Peyer's patch (tissue), 4 donors: Measurements from ENCODE around the gene AKAP13. TPM values are rescaled to one million over a fixed set of nuclear protein-coding genes. Genes with fewer than 3 reads are reported as not detected.

Experiments used
- DNase-seq, 3 donors: peaks; one replicate each; pipeline ENCODE4 v3.0.0-alpha.2; 2017 to 2019
- H3K27ac ChIP-seq, 4 donors: fragments of 200-600 bp; sonication (generic); one replicate each; pipeline ENCODE4 v1.5.1; 2016 to 2019
- H3K27me3 ChIP-seq, 2 donors: fragments of 200-600 bp; sonication (generic); one replicate each; pipeline ENCODE4 v1.5.1; 2019
- H3K36me3 ChIP-seq, 3 donors: fragments of 200-600 bp; sonication (generic); one replicate each; pipeline ENCODE4 v1.5.1; 2016 to 2019
- H3K4me1 ChIP-seq, 4 donors: fragments of 200-600 bp; sonication (generic); one replicate each; pipeline ENCODE4 v1.5.1; 2016 to 2019
- H3K4me3 ChIP-seq, 4 donors: fragments of 200-600 bp; sonication (generic); 1 replicate in 3 of 4; 2 replicates in 1 of 4; pipeline ENCODE4 v1.5.1; 2016 to 2019; ENCODE audit warnings: mild to moderate bottlenecking in 1 of 4
- H3K9me3 ChIP-seq, 4 donors: fragments of 200-600 bp; sonication (generic); one replicate each; pipeline ENCODE4 v1.5.1; 2016 to 2019; ENCODE audit warnings: mild to moderate bottlenecking in 1 of 4
- CTCF ChIP-seq, 6 experiments: fragments of 450-650 bp in 4 of 6; fragments of 200-600 bp in 2 of 6; sonication (generic) in 1 of 6; IDR thresholded peaks; one replicate each; pipeline ENCODE4 v1.5.1; 2017 to 2019; ENCODE audit warnings: antibody characterized with exemption in 6 of 6, mild to moderate bottlenecking in 3 of 6, moderate library complexity in 1 of 6
- POLR2A ChIP-seq, 2 donors: fragments of 450-650 bp; IDR thresholded peaks; one replicate each; pipeline ENCODE4 v1.5.1; 2017; ENCODE audit warnings: antibody characterized with exemption in 2 of 2, mild to moderate bottlenecking in 2 of 2, moderate library complexity in 2 of 2
- total RNA-seq, 4 donors: library from RNA; depleted of rRNA; stranded (reverse); fragments of >200 nt; gene quantifications; one replicate each; pipeline ENCODE4 v1.1.0, GENCODE V29; 2016

AKAP13 gene
- total RNA-seq, 4 donors from 2014 or later = 166 to 742 (median 242) TPM

GRCh38 chr15:85393210-85393609 lies 12.8 kb downstream of the AKAP13 start:
- no peak for DNase-seq
- H3K27me3 ChIP-seq = no peaks in the 10 kb centered on the region
- H3K27ac ChIP-seq = no peak overlapping the region
- peaks cover 0 to 24% (median 4%) of the 10 kb centered on the region in 4 donors for H3K4me1 ChIP-seq
- no peaks in the 10 kb centered on the region for H3K9me3 ChIP-seq
- no peak for TF ChIP-seq CTCF (IDR thresholded peaks at IDR 0.05)
- TF ChIP-seq POLR2A (IDR thresholded peaks at IDR 0.05) = no peak
- no peak overlapping the region for H3K4me3 ChIP-seq
- H3K36me3 ChIP-seq = no peaks in the 10 kb centered on the region

- DNase-seq = no peak
- Histone ChIP-seq H3K4me1 (peaks cover 0 to 24% (median 2%) of the 10 kb centered on the region in 4 donors), H3K27ac (peak overlapping the region in 1 of 4 donors; percentile 40)
Observed at GRCh38 chr15:85394554-85395333, 14.3 kb downstream of the AKAP13 start.

DNA sequence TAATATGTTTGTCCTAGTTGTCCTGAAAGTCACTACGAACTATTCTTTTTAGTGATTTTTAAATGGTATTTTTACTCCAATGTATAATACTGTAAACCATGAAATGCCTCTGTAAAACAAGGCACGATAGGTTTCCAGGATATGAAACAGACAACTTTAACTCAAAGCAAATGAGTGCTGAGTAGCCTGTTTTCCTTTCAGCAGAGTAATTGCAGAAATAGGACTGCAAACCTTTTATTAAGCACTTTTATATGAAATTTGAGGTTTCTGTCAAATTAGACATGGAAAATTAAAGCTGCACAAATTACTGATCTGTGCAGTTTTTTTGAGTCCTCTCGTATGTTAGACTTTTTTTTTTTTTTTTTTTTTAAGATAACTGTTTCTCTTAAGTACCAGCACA lies 16.2 kb downstream of the AKAP13 start:
- TF ChIP-seq POLR2A (IDR thresholded peaks at IDR 0.05) (no peak), CTCF (IDR thresholded peaks at IDR 0.05) (no peak)
- H3K27ac ChIP-seq = no peak overlapping the region
- H3K36me3 ChIP-seq = no peaks in the 10 kb centered on the region
- H3K4me1 ChIP-seq = peaks cover 0 to 29% (median 2%) of the 10 kb centered on the region in 4 donors
- no peak for DNase-seq
- no peaks in the 10 kb centered on the region for H3K9me3 ChIP-seq
- no peak overlapping the region for H3K4me3 ChIP-seq
- no peaks in the 10 kb centered on the region for H3K27me3 ChIP-seq

More at GRCh38 chr15:85394554-85395333, 14.3 kb downstream of the AKAP13 start:
- Histone ChIP-seq H3K36me3 (no peaks in the 10 kb centered on the region), H3K27me3 (no peaks in the 10 kb centered on the region), H3K9me3 (no peaks in the 10 kb centered on the region), H3K4me3 (no peak overlapping the region)
- no peak for TF ChIP-seq POLR2A (IDR thresholded peaks at IDR 0.05)
- TF ChIP-seq CTCF (IDR thresholded peaks at IDR 0.05) = no peak

DNA sequence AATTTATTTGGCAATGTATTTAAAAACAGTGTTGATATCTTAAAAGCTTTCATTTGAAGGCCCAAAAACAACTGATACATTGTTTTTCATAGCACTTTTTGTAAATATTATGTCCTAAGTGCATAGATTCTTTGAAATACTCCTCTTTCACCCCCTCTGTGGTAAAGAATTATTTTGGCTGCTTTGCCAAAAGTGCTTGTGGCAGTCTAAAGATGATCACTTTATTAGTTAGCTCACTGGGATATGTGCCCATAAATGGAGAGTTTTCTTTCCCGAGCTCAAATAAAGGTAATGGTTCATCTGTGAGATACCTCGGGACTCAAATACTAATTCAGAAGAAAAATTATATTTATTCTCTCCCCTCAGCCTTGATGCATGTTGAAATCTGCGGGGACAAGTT lies 16.7 kb downstream of the AKAP13 start:
- Histone ChIP-seq H3K9me3 (no peaks in the 10 kb centered on the region), H3K27ac (no peak overlapping the region)
- no peak for TF ChIP-seq CTCF (IDR thresholded peaks at IDR 0.05)
- TF ChIP-seq POLR2A (IDR thresholded peaks at IDR 0.05) = no peak

GRCh38 chr15:85397926-85398325 lies 17.5 kb downstream of the AKAP13 start:
- TF ChIP-seq CTCF (IDR thresholded peaks at IDR 0.05) = no peak
- TF ChIP-seq POLR2A (IDR thresholded peaks at IDR 0.05) = no peak

More for the DNA sequence above, 16.7 kb downstream of the AKAP13 start:
- Histone ChIP-seq H3K36me3 (no peaks in the 10 kb centered on the region), H3K27me3 (no peaks in the 10 kb centered on the region), H3K4me3 (no peak overlapping the region), H3K4me1 (peaks cover 0 to 33% (median 3%) of the 10 kb centered on the region in 4 donors)
- no peak for DNase-seq

More at GRCh38 chr15:85397926-85398325, 17.5 kb downstream of the AKAP13 start:
- Histone ChIP-seq H3K9me3 (no peaks in the 10 kb centered on the region), H3K4me3 (no peak overlapping the region), H3K27me3 (no peaks in the 10 kb centered on the region), H3K36me3 (no peaks in the 10 kb centered on the region), H3K27ac (no peak overlapping the region), H3K4me1 (peaks cover 0 to 33% (median 6%) of the 10 kb centered on the region in 4 donors)
- DNase-seq = no peak
